ENCODE measurements around the gene LEKR1.

LEKR1 gene

DNA sequence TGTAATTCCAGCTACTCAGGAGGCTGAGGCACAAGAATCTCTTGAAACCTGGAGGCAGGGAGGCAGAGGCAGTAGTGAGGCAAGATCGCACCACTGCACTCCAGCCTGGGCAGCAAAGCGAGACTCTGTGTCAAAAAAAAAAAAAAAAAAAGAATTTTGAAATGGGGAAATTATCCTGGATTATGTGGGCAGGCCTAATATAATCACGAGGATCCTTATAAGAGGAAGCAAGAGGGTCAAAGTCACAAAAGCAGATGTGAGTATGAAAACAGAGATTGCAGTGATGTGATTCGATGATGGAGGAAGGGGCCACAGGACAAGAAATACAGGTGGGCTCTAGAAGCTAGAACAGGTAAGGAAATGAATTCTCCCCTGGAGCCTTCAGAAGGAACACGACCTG is 159.6 kb downstream of the LEKR1 start:
- Histone ChIP-seq H3K36me3 (no peaks in the 10 kb centered on the region), H3K27me3 (ENCODE audit: insufficient read depth, low read depth, severe bottlenecking) (no peaks in the 10 kb centered on the region), H3K4me3 (ENCODE audit: low read depth, low read length) (no peak overlapping the region), H3K27ac (no peak overlapping the region), H3K9me3 (ENCODE audit: severe bottlenecking) (no peaks in the 10 kb centered on the region)
- TF ChIP-seq, protein P1, sequence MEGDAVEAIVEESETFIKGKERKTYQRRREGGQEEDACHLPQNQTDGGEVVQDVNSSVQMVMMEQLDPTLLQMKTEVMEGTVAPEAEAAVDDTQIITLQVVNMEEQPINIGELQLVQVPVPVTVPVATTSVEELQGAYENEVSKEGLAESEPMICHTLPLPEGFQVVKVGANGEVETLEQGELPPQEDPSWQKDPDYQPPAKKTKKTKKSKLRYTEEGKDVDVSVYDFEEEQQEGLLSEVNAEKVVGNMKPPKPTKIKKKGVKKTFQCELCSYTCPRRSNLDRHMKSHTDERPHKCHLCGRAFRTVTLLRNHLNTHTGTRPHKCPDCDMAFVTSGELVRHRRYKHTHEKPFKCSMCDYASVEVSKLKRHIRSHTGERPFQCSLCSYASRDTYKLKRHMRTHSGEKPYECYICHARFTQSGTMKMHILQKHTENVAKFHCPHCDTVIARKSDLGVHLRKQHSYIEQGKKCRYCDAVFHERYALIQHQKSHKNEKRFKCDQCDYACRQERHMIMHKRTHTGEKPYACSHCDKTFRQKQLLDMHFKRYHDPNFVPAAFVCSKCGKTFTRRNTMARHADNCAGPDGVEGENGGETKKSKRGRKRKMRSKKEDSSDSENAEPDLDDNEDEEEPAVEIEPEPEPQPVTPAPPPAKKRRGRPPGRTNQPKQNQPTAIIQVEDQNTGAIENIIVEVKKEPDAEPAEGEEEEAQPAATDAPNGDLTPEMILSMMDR (IDR thresholded peaks at IDR 0.05; ENCODE audit: low read depth, low read length) = no peak
- DNase-seq = no peak

DNA sequence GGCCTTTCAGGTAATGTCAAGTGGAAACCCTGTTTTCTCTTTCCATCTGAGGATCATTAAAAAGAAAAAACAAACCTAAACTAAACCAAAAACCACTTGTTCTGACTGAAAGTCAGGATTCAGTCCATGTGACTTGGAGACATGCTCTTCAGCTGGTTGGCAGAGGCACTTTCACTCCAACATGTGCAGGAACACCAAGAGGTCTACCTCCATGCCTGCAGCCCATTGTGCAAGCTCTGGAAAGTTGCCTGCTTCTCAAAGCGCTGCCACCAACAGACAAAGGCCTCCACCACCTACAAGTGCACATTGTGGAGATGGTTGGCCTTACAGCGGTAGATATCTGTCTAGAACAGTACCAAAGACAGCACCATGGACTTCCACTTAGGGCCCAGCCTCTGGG is 161.8 kb downstream of the LEKR1 start:
- Histone ChIP-seq H3K27ac (no peak overlapping the region), H3K27me3 (ENCODE audit: insufficient read depth, low read depth, severe bottlenecking) (no peaks in the 10 kb centered on the region), H3K9me3 (ENCODE audit: severe bottlenecking) (no peaks in the 10 kb centered on the region), H3K4me3 (ENCODE audit: low read depth, low read length) (no peak overlapping the region), H3K36me3 (no peaks in the 10 kb centered on the region)
- TF ChIP-seq, protein P1 (IDR thresholded peaks at IDR 0.05; ENCODE audit: low read depth, low read length) = no peak
- DNase-seq = no peak

DNA sequence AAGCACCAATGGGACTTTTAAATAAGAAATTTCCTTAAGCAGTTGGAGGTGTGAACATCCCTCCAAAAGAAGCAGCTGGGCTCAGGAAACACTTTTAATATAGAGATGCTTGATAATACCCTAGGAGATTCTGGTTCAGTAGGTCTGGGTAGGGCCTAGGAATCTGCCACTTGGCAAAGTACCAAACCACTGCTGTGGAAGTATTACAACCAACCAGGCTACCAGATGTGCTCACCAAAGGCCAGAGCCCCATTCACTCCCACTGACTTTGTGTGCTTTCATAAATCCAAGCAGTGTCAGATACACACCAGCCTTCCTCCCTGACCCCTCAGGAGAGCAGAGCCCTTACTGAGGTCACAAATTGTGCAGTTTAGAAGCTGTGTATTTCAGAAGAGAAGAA is 171.2 kb downstream of the LEKR1 start:
- no peaks in the 10 kb centered on the region for H3K9me3 ChIP-seq (ENCODE audit: severe bottlenecking)
- TF ChIP-seq, protein P1 (IDR thresholded peaks at IDR 0.05; ENCODE audit: low read depth, low read length) = no peak
- H3K27ac ChIP-seq = no peak overlapping the region
- no peak for DNase-seq
- no peaks in the 10 kb centered on the region for H3K27me3 ChIP-seq (ENCODE audit: insufficient read depth, low read depth, severe bottlenecking)
- H3K4me3 ChIP-seq (ENCODE audit: low read depth, low read length) = no peak overlapping the region
- no peaks in the 10 kb centered on the region for H3K36me3 ChIP-seq

DNA sequence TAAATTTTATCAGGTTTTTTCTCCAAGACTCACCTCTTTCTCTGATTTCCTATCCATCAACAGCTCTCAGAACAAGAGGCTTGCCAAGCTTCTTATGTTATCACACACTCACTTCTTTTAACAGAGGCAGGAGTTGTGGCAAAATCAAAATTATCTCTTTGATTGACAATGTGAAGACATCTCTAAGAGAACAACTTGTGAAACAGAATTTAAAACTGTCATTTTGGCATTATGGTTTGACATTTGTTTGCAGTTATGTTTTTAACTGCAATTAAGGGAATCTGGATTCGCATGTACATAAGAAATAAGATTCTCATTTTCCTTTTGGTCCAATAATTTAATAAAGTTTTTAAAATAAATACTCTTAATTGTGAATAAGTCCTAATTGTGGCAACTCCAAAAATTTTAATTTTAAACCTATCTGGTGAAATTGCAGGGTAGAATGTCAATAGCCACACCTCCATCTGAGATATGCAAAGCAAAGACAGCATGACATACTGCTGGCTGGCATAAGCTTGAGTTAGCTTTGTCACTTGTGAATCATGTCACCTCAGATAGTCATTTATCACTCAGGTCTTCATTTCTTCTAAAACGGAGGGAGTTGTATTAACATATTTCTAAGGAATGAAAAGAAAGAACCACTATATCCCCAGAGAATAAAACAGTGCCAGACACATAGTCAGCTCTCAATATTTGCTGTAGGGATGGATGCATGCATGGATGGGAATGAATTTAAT is 175.2 kb downstream of the LEKR1 start:
- Histone ChIP-seq H3K9me3 (ENCODE audit: severe bottlenecking) (no peaks in the 10 kb centered on the region), H3K36me3 (no peaks in the 10 kb centered on the region), H3K4me3 (ENCODE audit: low read depth, low read length) (no peak overlapping the region), H3K27ac (no peak overlapping the region), H3K27me3 (ENCODE audit: insufficient read depth, low read depth, severe bottlenecking) (no peaks in the 10 kb centered on the region)
- TF ChIP-seq, protein P1 (IDR thresholded peaks at IDR 0.05; ENCODE audit: low read depth, low read length) = no peak
- DNase-seq = no peak

DNA sequence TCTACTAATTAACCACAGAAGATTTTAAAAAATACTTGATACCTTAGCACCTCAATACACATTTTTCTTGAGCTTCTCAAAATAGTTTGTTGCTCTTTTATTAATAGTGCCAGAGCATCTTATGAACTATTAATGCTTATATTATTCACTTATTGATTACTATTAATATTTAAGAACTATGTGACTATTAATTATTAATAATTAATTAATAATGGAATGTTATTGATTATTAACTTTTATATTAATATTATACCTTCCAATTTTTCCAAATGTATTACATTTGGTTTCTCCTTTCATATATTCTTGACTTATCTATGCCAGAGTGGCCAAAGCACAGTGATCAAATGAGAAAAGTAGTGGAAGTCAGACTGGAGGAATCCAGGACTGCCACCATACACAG is 195.5 kb downstream of the LEKR1 start:
- no peaks in the 10 kb centered on the region for H3K36me3 ChIP-seq
- TF ChIP-seq, protein P1 (IDR thresholded peaks at IDR 0.05; ENCODE audit: low read depth, low read length) = no peak
- no peaks in the 10 kb centered on the region for H3K9me3 ChIP-seq (ENCODE audit: severe bottlenecking)
- DNase-seq = no peak
- H3K4me3 ChIP-seq (ENCODE audit: low read depth, low read length) = no peak overlapping the region
- H3K27ac ChIP-seq = no peak overlapping the region
- no peaks in the 10 kb centered on the region for H3K27me3 ChIP-seq (ENCODE audit: insufficient read depth, low read depth, severe bottlenecking)

DNA sequence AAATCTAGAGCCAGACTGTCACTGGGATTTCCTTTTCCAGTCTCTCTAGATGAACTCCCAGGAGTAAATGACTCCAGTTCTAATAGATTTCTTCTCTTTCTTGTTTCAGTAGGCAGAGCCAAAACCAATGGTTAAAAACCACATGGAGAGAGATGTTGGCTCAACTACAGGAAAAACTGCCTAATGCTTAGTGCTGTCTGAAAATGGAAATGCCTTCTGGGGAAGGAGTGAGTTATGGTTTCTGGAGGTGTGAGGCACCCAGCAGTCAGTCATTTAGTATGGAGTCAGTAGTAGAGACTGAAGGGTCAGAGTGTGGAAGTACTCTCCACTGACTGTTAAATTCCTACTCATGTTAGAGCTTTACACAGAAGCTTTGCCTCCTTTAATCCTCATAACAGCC is 197.1 kb downstream of the LEKR1 start:
- H3K36me3 ChIP-seq = no peaks in the 10 kb centered on the region
- no peak overlapping the region for H3K27ac ChIP-seq
- DNase-seq = no peak
- TF ChIP-seq, protein P1 (IDR thresholded peaks at IDR 0.05; ENCODE audit: low read depth, low read length) = no peak
- no peak overlapping the region for H3K4me3 ChIP-seq (ENCODE audit: low read depth, low read length)
- no peaks in the 10 kb centered on the region for H3K27me3 ChIP-seq (ENCODE audit: insufficient read depth, low read depth, severe bottlenecking)
- H3K9me3 ChIP-seq (ENCODE audit: severe bottlenecking) = no peaks in the 10 kb centered on the region

Data from WERI-Rb-1 (cell line).